ENCODE data around the gene ATP6V0C.
A peak's percentile ranks its signal among the peaks of the same experiment; 100 is the strongest.

The ATP6V0C gene

DNA sequence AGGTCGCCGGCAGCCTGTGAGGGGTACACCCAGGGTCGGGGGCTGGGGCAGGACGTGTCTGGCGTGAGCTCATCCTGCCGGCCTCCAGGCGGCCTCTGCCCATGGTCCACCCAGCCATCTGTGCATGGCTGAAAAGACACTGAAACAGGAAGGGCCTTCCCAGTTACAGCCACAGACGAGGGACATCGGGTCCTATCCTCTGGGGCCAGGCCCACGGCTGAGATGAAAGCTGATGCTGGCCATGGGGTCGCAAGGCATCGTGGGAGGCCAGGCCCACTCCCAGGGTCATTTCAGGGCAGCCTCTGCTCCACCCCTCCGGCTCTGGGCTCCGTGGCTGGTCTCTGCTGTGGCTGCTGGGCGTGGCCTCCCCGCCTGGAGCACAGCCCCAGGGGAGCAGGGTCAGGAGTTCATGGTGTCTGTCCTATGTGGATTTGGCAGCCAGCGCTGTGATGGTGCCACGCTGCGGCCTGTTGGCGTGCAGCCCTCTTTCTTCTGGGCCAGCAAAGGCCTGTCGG is 16.6 kb upstream of the ATP6V0C start:
- Histone ChIP-seq H4K12ac (ENCODE audit: low read depth, low read length) (no peak overlapping the region), H3K14ac (ENCODE audit: low read length) (no peak overlapping the region), H3K4me3 (ENCODE audit: low read depth, low read length) (no peak overlapping the region), H3K9me3 (ENCODE audit: insufficient read depth, low read depth, low read length) (no peaks in the 10 kb centered on the region), H3K9ac (ENCODE audit: low read length) (no peak overlapping the region), H3K79me1 (ENCODE audit: low read length) (no peaks in the 10 kb centered on the region), H3K79me2 (ENCODE audit: control insufficient read depth, insufficient read depth, low read length, poor library complexity) (no peaks in the 10 kb centered on the region), H3K23ac (ENCODE audit: low read length) (no peak overlapping the region), H3K4me1 (ENCODE audit: control insufficient read depth in 1 of 2, insufficient read depth in 2 of 2, low read length in 2 of 2) (peaks cover 0 to 2% of the 10 kb centered on the region in 2 experiments), H2AK5ac (ENCODE audit: low read length) (no peak overlapping the region), H3K4ac (ENCODE audit: low read depth, low read length) (no peak overlapping the region), H4K8ac (ENCODE audit: low read depth, low read length) (no peak overlapping the region), H2BK12ac (ENCODE audit: low read length) (no peak overlapping the region), H2BK120ac (ENCODE audit: insufficient read depth, low read length, poor library complexity) (no peak overlapping the region), H2AFZ (ENCODE audit: insufficient read depth, low read length, poor library complexity) (no peak overlapping the region), H2BK5ac (ENCODE audit: low read depth, low read length, poor library complexity) (no peak overlapping the region), H3K36me3 (ENCODE audit: control insufficient read depth in 1 of 2, insufficient read depth in 2 of 2, low read length in 2 of 2) (peaks cover 17 to 20% of the 10 kb centered on the region in 2 experiments), H3K18ac (ENCODE audit: low read length) (no peak overlapping the region), H3K27ac (ENCODE audit: low read depth, low read length) (no peak overlapping the region), H3K4me2 (ENCODE audit: low read length) (no peak overlapping the region), H4K91ac (ENCODE audit: low read depth, low read length) (no peak overlapping the region), H3K27me3 (ENCODE audit: insufficient read depth, low read length) (no peaks in the 10 kb centered on the region)
- peak in 1 of 2 donors; percentile 67 for DNase-seq
- WGBS (ENCODE audit: extremely low coverage, insufficient coverage, insufficient read length) = no CpG with 5 or more reads among the region's 21 CpGs

DNA sequence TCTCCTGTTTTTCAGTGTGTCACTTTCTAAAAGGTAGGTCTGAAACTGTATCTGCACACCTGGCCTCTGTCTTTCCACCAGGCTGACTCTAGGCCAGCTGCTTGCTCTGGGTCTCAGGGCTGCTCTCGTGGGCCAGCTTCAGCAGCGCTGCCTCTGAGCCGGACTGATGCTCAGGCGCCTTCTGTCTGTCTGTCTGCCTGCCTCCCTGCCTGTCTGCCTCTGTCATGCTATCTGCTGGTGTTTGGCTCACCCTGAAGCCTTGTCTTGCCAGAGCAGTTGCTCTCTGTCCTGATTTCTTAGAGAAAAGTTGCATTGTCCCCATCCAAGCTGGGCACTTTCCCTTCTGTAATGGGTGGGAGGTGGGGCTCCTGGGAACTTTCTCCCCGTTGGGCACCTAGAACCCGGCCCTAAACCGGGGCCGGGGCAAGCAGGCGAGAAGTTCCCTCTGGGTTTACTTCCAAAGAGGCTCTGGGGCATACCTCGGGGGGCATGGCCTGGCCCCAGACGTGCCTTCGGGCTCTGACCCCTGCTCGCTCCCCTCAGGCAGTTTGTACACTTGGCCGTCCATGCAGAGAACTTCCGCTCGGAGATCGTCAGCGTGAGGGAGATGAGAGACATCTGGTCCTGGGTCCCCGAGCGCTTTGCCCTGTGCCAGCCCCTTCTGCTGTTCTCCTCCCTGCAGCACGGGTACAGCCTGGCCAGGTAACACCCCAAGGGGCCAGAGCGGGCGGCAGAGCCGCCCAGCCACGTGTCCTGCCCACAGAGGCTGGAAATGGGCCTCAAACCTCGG is 15.9 kb upstream of the ATP6V0C start:
- no peak overlapping the region for H3K18ac ChIP-seq (ENCODE audit: low read length)
- WGBS (ENCODE audit: extremely low coverage, insufficient coverage, insufficient read length) = no CpG with 5 or more reads among the region's 26 CpGs
- H4K91ac ChIP-seq (ENCODE audit: low read depth, low read length) = no peak overlapping the region
- H2BK12ac ChIP-seq (ENCODE audit: low read length) = no peak overlapping the region
- no peak overlapping the region for H3K4ac ChIP-seq (ENCODE audit: low read depth, low read length)
- no peak overlapping the region for H3K27ac ChIP-seq (ENCODE audit: low read depth, low read length)
- no peaks in the 10 kb centered on the region for H3K79me1 ChIP-seq (ENCODE audit: low read length)
- no peak overlapping the region for H3K23ac ChIP-seq (ENCODE audit: low read length)
- H3K79me2 ChIP-seq (ENCODE audit: control insufficient read depth, insufficient read depth, low read length, poor library complexity) = no peaks in the 10 kb centered on the region
- no peak overlapping the region for H3K14ac ChIP-seq (ENCODE audit: low read length)
- H3K9ac ChIP-seq (ENCODE audit: low read length) = no peak overlapping the region
- no peak overlapping the region for H4K8ac ChIP-seq (ENCODE audit: low read depth, low read length)
- no peak overlapping the region for H2BK120ac ChIP-seq (ENCODE audit: insufficient read depth, low read length, poor library complexity)
- H2AK5ac ChIP-seq (ENCODE audit: low read length) = no peak overlapping the region
- H3K4me3 ChIP-seq (ENCODE audit: low read depth, low read length) = no peak overlapping the region
- no peak for DNase-seq
- no peaks in the 10 kb centered on the region for H3K9me3 ChIP-seq (ENCODE audit: insufficient read depth, low read depth, low read length)
- H2AFZ ChIP-seq (ENCODE audit: insufficient read depth, low read length, poor library complexity) = no peak overlapping the region
- H3K27me3 ChIP-seq (ENCODE audit: insufficient read depth, low read length) = no peaks in the 10 kb centered on the region
- peaks cover 17 to 20% of the 10 kb centered on the region in 2 experiments for H3K36me3 ChIP-seq (ENCODE audit: control insufficient read depth in 1 of 2, insufficient read depth in 2 of 2, low read length in 2 of 2)
- no peak overlapping the region for H3K4me2 ChIP-seq (ENCODE audit: low read length)
- no peak overlapping the region for H2BK5ac ChIP-seq (ENCODE audit: low read depth, low read length, poor library complexity)
- H3K4me1 ChIP-seq (ENCODE audit: control insufficient read depth in 1 of 2, insufficient read depth in 2 of 2, low read length in 2 of 2) = peaks cover 2 to 3% of the 10 kb centered on the region in 2 experiments
- H4K12ac ChIP-seq (ENCODE audit: low read depth, low read length) = no peak overlapping the region

DNA sequence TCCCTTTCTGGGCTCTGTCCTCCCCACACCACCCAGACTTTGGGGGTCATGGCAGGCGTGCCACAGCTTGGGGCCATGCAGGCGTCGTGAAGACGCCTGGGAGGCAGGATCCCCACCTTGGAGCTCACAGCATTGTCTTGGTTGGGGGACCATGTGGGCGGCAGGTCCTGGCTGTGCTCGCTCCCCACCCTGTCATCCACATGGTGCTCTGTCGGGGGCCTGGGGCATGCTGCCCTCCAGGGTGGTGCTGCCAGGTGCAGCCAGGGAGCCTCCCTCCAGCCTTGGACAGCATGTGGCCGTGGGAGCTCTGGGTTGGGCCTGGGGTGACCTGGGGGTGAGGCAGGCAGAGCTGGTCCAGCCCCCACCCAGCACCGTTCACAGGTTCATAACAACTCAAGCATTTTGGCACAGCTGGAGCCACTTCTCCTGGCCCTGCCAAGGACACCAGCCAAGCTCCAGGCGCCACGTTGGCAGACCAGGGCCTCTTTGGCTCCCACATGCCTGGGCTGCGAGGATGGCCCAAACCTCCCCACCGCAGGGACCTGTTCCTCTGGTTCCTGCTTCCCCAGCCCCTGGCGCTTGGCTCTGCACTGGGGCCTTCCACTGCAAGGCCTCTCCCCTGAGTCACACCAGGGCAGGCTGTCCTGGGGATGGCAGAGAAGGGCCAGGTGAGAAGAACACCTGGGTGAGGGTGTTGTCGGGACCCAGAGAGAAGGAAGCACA is 15.1 kb upstream of the ATP6V0C start:
- Histone ChIP-seq H2BK5ac (ENCODE audit: low read depth, low read length, poor library complexity) (no peak overlapping the region), H3K4me2 (ENCODE audit: low read length) (no peak overlapping the region), H3K36me3 (ENCODE audit: control insufficient read depth in 1 of 2, insufficient read depth in 2 of 2, low read length in 2 of 2) (peaks cover 17 to 20% of the 10 kb centered on the region in 2 experiments), H4K8ac (ENCODE audit: low read depth, low read length) (no peak overlapping the region), H3K27ac (ENCODE audit: low read depth, low read length) (no peak overlapping the region), H3K14ac (ENCODE audit: low read length) (no peak overlapping the region), H3K4me1 (ENCODE audit: control insufficient read depth in 1 of 2, insufficient read depth in 2 of 2, low read length in 2 of 2) (peaks cover 2 to 3% of the 10 kb centered on the region in 2 experiments), H2BK120ac (ENCODE audit: insufficient read depth, low read length, poor library complexity) (no peak overlapping the region), H3K79me2 (ENCODE audit: control insufficient read depth, insufficient read depth, low read length, poor library complexity) (no peaks in the 10 kb centered on the region), H3K4me3 (ENCODE audit: low read depth, low read length) (no peak overlapping the region), H3K79me1 (ENCODE audit: low read length) (no peaks in the 10 kb centered on the region), H2AK5ac (ENCODE audit: low read length) (no peak overlapping the region), H3K4ac (ENCODE audit: low read depth, low read length) (no peak overlapping the region), H3K9me3 (ENCODE audit: insufficient read depth, low read depth, low read length) (no peaks in the 10 kb centered on the region), H2AFZ (ENCODE audit: insufficient read depth, low read length, poor library complexity) (no peak overlapping the region), H3K23ac (ENCODE audit: low read length) (no peak overlapping the region), H3K27me3 (ENCODE audit: insufficient read depth, low read length) (no peaks in the 10 kb centered on the region), H3K18ac (ENCODE audit: low read length) (no peak overlapping the region), H4K91ac (ENCODE audit: low read depth, low read length) (no peak overlapping the region), H3K9ac (ENCODE audit: low read length) (no peak overlapping the region), H4K12ac (ENCODE audit: low read depth, low read length) (no peak overlapping the region), H2BK12ac (ENCODE audit: low read length) (no peak overlapping the region)
- no peak for DNase-seq
- no CpG with 5 or more reads among the region's 15 CpGs for WGBS (ENCODE audit: extremely low coverage, insufficient coverage, insufficient read length)

DNA sequence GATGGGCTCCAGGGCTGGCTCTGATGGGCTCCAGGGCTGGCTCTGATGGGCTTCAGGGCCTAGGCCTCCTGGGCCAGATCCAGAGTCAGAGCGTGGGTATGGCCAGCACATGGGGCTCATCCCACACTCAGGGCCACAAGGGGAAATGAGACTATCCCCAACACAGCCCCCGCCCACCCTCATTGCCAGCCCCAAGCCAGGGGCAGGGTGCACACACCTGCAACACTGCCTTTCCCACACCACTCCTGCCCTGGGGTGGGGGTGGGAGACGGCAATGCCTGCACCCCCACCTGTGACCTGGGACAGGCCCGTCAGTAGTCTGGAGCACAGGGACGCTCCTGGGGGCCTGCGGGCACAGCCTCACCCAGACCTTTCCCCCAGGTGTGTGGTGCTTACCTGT is 14.3 kb upstream of the ATP6V0C start:
- Histone ChIP-seq H3K23ac (ENCODE audit: low read length) (no peak overlapping the region), H3K4me3 (ENCODE audit: low read depth, low read length) (no peak overlapping the region), H3K9me3 (ENCODE audit: insufficient read depth, low read depth, low read length) (no peaks in the 10 kb centered on the region), H2BK5ac (ENCODE audit: low read depth, low read length, poor library complexity) (no peak overlapping the region), H3K79me2 (ENCODE audit: control insufficient read depth, insufficient read depth, low read length, poor library complexity) (no peaks in the 10 kb centered on the region), H3K14ac (ENCODE audit: low read length) (no peak overlapping the region), H3K27me3 (ENCODE audit: insufficient read depth, low read length) (no peaks in the 10 kb centered on the region), H4K12ac (ENCODE audit: low read depth, low read length) (no peak overlapping the region), H2BK120ac (ENCODE audit: insufficient read depth, low read length, poor library complexity) (no peak overlapping the region), H3K4ac (ENCODE audit: low read depth, low read length) (no peak overlapping the region), H3K79me1 (ENCODE audit: low read length) (no peaks in the 10 kb centered on the region), H4K8ac (ENCODE audit: low read depth, low read length) (no peak overlapping the region), H3K27ac (ENCODE audit: low read depth, low read length) (no peak overlapping the region), H2AK5ac (ENCODE audit: low read length) (no peak overlapping the region), H2BK12ac (ENCODE audit: low read length) (no peak overlapping the region), H3K9ac (ENCODE audit: low read length) (no peak overlapping the region), H3K36me3 (ENCODE audit: control insufficient read depth in 1 of 2, insufficient read depth in 2 of 2, low read length in 2 of 2) (peaks cover 17 to 20% of the 10 kb centered on the region in 2 experiments), H2AFZ (ENCODE audit: insufficient read depth, low read length, poor library complexity) (no peak overlapping the region), H4K91ac (ENCODE audit: low read depth, low read length) (no peak overlapping the region), H3K4me1 (ENCODE audit: control insufficient read depth in 1 of 2, insufficient read depth in 2 of 2, low read length in 2 of 2) (peaks cover 2 to 3% of the 10 kb centered on the region in 2 experiments), H3K18ac (ENCODE audit: low read length) (no peak overlapping the region), H3K4me2 (ENCODE audit: low read length) (no peak overlapping the region)
- no CpG with 5 or more reads among the region's 6 CpGs for WGBS (ENCODE audit: extremely low coverage, insufficient coverage, insufficient read length)
- no peak for DNase-seq

Data from trophoblast cell (in vitro differentiated cells and primary cell).